ENCODE results near the gene HCRTR2.
"Not testable (repeated sequence)": the region's sequence is repeated elsewhere in the genome, so short reads cannot be mapped to it uniquely, and the experiment has no call there.

Gene HCRTR2

DNA sequence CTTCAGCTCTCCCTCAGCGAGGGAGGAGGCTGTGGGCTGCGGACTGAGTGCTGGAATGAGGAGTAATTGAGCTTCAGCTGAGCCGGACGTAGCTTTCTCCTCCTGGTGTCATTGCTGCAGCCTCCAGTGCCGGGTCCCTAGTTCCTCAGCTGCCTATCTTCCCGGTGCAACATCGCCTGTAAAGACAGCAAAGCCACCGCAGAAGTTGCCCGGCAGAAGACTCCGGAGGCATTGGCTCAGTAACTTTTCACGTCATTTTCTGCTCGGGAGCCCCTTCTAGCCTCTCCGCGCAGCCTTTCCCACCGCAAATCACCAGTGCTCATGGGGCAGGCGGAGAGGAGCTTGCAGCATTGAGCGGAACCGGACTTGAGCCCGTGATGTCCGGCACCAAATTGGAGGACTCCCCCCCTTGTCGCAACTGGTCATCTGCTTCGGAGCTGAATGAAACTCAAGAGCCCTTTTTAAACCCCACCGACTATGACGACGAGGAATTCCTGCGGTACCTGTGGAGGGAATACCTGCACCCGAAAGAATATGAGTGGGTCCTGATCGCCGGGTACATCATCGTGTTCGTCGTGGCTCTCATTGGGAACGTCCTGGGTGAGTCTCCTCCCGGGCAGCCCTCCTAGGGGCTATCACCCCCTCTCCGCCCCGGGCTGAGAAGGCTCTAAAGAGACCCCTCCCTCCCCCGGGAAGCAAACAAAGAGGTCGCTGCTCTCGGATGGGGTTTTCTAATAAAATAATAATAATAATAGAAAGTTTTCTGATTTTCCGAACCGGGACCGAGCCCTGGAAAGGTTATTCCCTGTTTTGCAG, at the start of gene HCRTR2:
TSS of gene HCRTR2 (plus strand) at position 305 of the 816 bp plus-strand sequence. CDS start at position 378, 73 bp downstream.
- no peak for DNase-seq (ENCODE audit: low read depth)

DNA sequence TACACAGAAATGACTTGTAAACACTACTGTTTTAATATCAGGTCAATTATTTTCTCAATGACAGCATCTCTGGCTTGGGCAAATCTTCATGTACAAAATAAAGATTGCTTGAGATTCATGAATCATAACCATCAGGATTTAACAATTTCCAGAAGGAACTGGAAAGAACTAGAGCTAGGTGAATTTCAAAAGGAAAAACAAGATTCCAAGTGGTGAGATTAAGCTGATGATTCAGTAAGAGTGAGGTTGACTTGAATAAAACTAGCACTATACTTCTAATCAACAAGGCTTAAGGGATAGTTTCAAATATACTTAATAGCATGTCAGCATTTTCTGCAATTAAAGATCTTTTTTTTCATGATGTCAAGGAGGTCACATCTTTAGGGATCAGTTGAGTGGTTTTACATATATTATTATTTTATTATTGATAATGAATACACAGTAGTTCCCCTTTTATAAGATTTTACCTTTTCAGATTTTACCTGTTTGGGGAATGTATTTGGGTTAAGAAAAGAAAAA, 43.5 kb upstream of the HCRTR2 start:
- DNase-seq (ENCODE audit: low read depth), result no peak

DNA sequence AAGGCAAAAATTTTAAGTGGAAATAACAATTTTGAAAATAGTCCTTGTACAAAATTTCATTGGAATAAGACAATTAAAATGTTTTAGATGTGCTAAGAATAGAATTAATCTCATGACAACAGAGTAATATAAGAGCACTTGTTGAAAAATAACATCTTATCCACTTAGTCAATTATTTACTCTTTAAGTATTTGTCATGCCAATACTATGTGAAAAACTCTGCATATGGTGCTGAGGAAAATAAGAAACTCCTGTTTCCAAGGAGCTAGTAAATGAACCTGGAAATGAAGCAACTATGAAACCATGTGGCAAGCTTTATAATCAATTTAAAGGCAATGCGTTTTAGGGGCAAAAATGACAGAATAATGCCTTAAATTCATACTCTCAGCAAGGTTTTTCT, 42.7 kb upstream of the HCRTR2 start:
- DNase-seq (ENCODE audit: low read depth), result no peak

DNA sequence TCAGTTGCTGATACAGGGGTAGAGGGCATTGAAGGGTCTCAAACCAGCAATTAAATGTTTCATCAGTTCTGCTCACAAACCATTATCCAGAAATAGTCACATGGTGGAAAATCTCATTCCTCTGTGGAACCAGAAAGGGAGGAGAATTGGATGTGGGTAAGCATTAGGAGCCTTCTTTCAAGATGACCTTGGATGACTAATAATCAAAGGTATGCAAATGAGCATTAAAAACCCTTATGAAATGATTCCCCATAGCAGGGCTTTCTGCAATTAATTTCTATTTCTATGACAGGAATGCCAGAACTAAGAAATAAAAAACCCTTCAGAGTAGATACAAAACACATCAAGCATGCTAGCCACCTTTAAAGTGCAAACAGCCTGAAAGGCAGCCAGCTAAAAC, 37.4 kb upstream of the HCRTR2 start:
- DNase-seq (ENCODE audit: low read depth), result no peak

DNA sequence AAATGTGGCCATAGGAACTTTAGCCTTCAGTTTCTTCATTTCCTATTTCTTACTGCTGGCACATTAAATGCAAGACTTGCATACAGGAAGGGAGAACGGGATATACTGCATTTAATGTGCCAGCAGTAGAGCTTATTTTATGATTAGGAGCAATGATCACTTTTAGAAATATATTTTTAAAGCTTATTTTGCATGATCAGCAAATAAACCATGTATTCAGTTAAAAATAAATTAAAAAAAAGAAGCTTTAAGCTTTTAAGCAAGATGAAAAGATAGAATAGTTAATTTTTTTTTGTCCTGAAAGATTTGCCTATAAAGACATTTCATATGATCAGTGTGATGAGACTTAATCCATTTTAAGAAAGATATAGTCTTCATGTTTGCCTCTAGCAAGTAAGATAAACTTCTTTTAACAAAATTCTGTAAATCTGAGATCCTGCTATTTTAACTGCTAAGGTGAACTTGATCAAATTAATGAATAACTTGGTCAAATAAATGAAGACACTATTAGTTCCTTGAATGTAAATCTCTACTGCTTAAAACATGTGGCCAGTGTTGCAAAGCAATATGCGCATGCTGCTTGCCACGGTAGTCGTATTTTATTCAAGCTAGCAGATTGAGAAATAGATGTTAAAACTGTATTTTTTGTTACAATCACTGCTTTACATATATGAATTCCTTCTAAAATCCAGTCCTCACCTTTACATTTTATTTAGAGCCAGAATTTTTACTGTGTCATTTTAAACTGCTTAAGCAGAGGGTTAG, 36.2 kb upstream of the HCRTR2 start:
- DNase-seq (ENCODE audit: low read depth), result no peak

DNA sequence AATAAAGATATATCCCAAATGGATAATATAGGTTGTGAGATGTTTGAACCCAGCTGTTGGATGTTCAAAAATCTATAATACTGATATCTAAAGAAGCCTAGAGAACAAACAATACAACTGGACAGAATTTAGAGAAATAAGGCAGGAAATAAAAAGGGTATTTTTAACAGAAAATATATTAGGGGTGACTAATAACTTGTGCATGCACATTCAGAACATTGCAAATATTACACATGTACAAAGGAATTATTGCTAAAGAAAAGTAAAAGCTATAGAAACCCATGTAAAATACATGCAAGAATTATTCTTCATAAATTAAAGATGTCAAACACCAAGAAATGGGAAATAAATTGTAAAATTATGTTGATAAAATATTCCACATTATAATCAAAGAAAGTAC, 32.7 kb upstream of the HCRTR2 start:
- no peak for DNase-seq (ENCODE audit: low read depth)

DNA sequence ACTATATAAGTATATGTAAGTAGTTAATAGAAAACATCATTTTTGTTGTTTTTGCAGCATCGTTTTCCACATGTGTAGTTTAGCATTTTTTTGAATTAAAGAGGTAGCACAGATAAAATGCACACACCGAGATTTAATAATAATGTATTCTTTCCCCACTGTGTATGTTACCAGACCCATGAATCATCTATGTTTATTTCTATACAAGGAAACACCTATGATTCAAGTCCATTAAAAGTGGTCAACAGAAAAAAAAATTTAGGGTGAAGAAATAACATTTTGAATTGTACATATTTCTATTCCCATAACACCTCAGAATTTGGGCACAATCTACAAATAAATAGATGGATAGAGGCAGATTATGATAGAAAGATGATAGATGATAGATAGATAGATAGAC, 31.7 kb upstream of the HCRTR2 start:
- no peak for DNase-seq (ENCODE audit: low read depth)

DNA sequence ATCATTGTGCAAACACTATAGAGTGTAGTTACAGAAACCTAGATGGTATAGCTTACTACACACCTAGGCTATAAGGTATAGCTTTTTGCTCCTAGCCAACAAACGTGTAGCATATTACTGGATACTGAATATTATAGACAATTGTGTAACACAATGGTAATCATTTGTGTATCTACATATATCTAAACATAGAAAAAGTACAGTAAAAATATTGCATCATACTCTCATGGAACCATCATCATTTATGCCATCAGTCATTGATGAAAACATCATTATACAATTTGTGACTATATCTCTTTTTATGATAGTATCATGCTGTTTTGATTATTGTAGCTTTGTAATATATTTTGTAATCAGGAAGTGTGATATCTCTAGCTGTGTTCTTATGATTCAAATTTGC, 21.0 kb upstream of the HCRTR2 start:
- no peak for DNase-seq (ENCODE audit: low read depth)

DNA sequence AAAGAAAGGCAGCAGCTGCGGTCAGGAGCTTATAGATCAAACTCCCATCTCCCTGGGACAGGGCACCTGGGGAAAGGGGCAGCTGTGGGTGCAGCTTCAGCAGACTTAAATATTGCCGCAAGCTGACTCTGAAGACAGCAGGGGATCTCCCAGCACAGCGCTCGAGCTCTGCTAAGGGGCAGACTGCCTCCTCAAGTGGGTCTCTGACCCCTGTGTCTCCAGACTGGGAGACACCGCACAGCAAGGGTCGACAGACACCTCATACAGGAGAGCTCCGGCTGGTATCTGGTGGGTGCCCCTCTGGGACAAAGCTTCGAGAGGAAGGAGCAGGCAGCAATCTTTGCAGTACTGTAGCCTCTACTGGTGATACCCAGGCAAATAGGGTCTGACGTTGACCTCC, 15.5 kb upstream of the HCRTR2 start:
- not testable (repeated sequence) for DNase-seq (ENCODE audit: low read depth)

DNA sequence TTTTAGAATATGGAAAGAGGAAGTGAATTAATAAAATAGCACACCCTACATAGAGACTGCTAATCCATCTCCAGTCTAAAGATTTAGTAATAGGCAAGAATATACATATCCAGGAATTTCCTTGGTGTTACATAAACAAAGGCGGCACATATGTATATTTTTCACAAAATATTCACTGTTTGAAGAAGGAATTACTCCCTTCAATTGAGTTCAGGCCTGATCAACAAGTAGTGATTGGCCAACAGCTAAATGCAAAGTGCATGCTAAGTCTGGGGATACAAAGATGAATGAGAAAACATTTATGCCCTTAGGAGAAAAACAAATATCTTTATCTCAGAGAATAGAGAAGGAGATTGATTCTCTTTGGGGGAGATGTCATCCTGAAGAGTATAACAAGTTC, 6.5 kb upstream of the HCRTR2 start:
- no peak for DNase-seq (ENCODE audit: low read depth)

DNA sequence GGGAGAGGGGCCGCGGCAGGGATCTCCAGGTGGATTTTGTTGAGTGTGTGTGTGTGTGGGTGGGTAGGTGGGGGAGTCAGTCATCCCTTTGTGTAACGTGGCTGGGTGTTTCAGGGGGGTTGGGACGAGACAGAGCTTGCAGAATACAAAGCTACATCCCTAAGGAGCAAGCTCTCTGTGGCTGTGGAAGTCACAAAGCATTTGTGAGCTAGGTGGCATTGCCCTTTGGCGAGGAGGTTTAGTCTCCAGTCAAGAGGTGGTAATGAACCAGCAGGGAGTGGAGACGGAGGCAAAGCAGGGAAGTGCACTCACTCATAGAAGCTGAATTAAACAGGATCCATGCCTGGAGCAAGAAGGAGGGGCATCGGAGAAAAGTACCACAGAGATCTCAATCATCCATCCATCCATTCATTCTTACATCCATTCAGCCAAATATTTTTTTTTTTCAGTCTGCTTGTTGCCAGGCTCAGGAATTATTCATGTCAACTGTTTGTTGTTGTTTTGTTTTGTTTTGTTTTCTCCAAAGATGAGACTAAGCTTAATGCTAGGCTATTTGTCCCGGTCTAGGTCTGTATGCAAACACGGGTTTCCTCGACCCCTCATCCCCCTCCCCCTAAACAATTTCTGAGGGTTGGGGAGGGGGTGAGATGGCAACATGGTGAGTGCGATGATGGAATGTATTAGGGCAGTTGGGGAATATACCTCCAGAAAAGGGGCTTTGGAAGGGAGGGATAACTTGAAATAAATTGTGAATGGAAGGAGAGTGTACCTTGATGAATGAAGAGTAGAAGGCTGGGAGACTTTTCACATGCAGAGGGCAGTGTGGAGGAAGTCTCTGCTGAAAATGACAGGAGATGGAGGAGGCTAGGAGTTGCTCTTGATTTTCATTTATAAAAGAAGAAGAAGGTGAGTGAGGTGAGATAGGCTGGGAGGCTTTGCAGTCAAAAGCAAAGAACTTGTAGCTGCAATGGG, 1.0 kb downstream of the HCRTR2 start:
- no peak for DNase-seq (ENCODE audit: low read depth)

DNA sequence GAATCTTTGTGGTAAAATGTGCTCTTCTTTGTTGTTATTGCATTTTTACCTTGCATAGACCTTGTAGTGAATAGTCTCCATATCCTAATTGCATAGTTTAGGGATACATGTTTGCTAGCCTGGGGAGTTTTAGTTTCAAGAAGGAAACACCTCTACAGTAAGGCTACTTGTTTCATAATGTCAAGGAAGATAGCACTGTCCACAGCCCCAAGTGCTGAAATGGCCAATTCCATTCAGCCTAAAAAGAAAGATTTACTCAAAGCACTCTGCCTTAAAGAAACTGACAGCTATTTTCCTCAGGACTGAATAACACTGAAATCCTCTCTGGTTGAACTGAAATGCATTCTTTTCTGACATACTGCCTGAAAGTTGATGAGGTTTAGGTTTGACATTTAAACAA, 2.6 kb downstream of the HCRTR2 start:
- no peak for DNase-seq (ENCODE audit: low read depth)

DNA sequence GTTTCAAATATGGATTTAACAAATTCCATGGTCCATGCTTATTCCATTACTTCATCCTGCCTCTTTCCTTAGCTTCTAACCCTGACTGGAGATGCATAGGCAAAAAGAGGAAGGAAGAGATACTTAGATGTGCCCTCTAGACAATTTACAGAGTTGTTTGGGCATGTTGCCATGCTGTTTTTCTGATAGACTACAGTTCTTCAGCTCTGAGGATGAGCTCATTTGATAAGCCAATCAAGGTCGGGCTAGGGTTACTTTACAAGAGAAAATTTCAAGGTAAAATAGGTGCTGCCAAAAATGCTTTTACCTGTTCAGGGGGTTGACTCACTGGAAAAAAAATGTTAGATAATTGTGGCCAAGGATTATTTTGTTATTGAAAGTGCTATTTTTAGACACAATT, 5.9 kb downstream of the HCRTR2 start:
- DNase-seq (ENCODE audit: low read depth), result no peak

DNA sequence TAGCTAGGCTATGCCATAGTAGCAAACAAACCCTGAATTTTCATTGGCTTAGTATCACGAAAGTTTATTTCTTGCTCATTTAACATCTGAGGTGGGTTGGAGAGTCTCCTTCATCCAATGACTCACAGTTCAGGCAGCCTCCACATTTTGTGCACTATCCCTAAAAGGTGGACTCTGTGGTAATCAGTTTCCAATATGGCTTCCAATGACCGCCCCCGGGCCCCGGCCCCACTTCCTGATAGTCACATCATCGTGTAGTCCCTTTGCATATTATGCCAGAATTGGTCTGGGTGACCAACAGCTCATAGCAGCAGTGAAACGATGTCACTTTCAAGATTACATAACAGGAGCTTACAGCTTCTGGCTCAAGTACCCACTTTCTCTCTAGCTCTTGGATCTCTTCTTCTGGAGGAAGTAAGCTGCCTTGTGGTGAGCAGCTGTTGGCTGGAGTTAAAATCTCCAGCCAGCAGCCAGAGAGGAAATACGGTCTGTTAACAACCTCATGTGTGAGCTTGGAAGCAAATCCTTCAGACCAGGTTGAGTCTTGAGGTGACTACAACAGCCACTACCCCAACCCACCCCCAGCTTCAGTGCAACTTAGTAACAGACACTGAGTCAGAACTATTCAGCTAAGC, 7.8 kb downstream of the HCRTR2 start:
- no peak for DNase-seq (ENCODE audit: low read depth)

DNA sequence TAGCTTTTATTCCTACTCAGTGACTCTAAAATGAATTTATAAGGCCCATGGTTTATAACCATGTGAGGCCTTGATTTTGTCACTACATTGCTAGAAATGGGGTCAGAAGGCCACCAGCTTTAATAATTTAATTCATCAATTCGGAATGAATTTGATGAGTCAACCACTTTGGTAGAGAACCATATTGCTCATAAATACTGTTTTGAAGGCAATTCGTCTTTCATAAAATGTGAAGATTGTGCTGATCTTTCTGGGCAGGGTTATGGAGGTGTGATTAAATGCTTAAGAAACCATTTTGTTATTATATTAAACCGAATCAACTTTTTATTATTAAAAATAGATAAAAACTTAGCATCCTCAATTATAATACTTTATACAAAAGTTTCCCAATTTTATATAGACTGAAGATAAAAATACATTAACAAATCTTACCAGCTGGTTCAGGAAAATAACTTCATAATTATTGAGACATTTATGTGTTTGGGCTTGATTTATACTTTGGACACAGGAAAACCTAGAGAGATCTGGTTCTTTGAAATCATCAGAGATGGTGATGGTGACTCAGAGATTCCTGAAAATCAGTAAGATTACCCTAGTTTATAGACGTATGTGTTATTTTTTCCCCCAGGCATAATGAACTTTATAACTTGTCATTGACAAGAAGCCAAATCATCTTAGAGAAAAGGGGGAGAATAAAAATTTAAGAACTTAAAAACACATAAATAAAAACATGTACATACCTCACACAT, 10.6 kb downstream of the HCRTR2 start:
- DNase-seq (ENCODE audit: low read depth), result no peak

DNA sequence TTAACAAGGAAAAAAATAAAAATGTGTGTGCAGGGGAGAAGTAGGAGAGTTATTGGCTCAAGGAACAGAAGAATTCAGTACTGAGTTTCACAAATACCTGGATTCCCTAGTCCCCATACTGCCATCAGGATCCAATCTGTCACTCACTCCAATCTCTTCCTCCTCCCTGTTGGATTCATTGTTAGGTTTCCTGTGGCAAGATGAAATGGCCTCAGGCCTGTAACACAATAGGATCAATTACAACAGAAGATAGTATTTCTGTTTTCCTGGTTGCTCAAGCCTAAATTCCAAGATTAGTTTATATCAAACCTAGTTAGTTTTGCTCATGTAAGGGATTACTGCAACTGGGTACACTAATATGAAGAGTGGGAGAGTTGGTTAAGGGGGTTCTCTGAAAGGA, 24.4 kb downstream of the HCRTR2 start:
- no peak for DNase-seq (ENCODE audit: low read depth)

DNA sequence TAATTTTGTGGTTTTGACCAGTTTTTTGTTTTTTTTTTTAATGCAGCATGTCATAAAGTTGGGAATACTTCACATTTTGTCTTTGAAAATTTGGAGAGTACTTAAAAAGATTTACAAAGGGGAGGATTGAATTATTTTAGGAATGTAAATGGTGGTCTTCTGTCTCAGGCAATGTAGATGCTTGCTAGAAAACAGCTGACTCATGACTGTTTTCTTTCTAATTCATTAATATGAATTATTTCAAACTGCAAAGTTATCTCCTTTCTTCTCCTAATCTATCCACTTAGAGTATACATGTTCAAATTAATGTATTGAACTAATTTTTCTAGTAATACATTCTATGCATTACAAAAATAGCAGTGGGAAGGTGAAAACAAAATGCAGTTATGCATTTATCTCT, 24.9 kb downstream of the HCRTR2 start:
- no peak for DNase-seq (ENCODE audit: low read depth)

DNA sequence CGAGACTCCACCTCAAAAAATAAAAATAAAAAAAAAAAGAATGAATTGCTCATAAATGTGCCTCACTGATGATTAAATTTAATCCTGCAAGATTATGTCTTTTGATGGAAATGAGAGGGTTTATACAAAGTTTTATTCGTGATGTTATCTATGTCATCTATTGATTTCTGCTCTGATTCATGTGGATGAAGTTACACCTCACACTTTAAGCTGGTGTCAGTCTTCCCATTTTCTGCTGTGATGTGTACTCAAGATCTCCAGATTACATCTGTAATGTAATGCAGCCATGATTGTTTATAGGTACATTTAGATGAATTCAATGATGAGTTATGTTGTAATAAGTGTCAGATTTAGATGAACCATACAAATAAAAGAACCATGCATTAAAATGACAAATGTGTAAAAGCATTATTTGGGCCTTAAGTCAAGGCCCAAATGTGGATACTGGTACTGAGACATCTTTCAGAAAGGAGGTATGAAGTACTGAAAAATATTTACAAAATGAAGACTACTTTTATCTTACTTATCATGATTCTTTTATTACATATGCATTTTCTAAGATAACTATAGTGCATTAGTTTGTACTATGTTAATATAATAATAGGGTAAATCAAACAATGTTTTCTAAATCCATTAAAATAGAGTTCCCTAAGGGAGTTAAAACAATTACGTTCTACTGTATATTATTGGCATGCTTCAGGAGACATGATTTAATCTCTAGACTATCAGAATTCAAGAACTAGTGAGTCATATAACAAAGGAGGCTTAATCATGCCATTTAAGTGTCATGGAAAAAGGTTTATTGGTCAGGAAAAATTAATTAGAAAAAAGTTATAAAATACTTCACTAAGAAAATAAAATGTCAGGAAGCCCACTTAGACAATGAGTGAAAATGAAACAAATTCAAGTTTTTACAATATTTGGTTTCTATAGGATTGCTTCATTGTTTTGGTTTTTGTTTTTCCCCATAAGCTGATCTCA, 34.5 kb downstream of the HCRTR2 start:
- no peak for DNase-seq (ENCODE audit: low read depth)

DNA sequence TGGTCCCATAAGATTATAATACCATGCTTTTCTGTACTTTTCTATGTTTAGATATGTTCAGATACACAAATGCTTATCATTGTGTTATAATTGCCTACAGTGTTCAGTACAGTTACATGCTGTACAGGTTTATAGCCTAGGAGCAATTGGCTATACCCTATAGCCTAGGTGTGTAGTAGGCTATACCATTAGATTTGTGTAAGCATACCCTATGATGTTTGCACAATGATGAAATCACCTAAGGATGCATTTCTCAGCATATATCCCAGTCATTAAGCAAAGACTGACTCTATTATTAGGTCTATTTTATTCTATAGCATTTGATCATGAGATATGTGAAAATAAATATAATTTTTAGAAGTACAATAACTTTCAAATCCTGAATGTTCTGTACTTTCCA, 36.6 kb downstream of the HCRTR2 start:
- DNase-seq (ENCODE audit: low read depth), result no peak

DNA sequence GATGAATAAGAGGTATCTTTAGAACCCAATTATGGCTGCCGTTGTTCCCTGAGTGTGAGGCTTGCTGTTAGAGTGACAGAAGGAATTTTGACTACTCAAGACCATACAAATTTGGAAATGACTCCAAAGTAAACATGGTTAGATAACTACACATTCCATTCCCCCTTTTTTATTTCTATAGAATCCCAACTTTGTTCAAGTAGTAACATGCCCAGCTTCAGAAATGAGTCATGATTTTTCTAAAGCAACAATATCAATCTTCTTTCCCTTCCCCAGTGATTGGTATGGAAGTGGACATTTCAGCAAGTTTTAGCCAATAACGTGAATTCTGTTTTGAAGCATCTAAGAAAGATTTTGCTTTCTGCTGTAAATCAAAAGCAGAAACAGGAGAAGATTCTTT, 37.8 kb downstream of the HCRTR2 start:
- DNase-seq (ENCODE audit: low read depth), result no peak
